GM06990 (cell line): Measurements from ENCODE around the gene ZBTB34.

Experiments
- DNase-seq: peaks from one replicate; pipeline ENCODE4 v3.0.0-alpha.2; 2011; ENCODE audit not compliant: insufficient read length; ENCODE audit errors: extremely low read depth
- H3K27me3 ChIP-seq: replicated peaks from 2 replicates; pipeline ENCODE4 v1.6.0; 2011; ENCODE audit warnings: low read length; ENCODE audit not compliant: control insufficient read depth, insufficient read depth
- H3K36me3 ChIP-seq: 2 replicates; pipeline ENCODE4 v1.5.1; 2011; ENCODE audit warnings: low read length; ENCODE audit not compliant: control insufficient read depth, insufficient read depth
- H3K4me3 ChIP-seq: replicated peaks from 2 replicates; pipeline ENCODE4 v1.5.1; 2011; ENCODE audit warnings: low read depth, mild to moderate bottlenecking, control low read depth, low read length
- TF ChIP-seq, protein P1 (sequence below): IDR thresholded peaks from 2 replicates; pipeline ENCODE4 v1.5.1; 2011; ENCODE audit warnings: low read length, control low read depth, mild to moderate bottlenecking, inconsistent platforms; ENCODE audit not compliant: insufficient read depth, poor library complexity, severe bottlenecking

The ZBTB34 gene

DNA sequence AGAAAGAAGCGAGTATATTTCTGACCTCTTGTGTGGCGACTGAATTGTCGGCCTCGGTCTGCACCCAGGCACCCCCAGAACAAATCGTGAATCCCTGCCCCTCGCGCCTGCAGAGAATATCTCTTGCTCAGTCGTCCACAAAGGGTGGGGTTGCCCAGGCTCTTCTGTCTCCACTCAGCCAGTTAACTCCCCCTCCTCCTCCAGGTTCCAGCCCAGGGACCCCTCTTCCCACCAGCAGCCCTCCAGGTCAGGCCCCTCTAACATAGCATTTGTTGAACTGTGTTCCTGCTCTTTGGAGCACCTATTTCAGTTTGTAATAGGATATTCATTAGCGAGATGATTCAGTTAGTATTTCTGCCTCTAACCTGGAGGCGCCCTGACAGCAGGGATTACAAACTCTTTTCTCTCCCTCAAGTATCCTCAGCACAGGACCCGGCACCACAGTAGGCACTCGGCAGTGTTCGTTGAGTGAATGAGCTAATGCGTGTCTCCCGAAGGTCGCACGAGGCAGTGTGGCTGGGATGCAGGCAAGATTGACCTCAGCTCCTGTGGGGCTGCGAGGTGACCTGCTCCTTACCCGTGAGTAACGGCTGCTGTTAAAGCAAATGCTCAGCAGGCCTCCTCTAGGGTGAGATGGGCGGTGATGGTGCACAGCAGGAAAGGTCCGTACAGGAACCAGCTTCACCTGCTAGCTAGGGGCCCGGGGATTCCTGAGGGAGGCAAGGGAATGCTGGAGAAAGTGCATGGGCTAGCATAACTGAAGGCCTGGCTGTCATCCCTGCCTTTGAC, 25.8 kb downstream of the ZBTB34 start:
- DNase-seq: no peak
- TF ChIP-seq, protein P1, sequence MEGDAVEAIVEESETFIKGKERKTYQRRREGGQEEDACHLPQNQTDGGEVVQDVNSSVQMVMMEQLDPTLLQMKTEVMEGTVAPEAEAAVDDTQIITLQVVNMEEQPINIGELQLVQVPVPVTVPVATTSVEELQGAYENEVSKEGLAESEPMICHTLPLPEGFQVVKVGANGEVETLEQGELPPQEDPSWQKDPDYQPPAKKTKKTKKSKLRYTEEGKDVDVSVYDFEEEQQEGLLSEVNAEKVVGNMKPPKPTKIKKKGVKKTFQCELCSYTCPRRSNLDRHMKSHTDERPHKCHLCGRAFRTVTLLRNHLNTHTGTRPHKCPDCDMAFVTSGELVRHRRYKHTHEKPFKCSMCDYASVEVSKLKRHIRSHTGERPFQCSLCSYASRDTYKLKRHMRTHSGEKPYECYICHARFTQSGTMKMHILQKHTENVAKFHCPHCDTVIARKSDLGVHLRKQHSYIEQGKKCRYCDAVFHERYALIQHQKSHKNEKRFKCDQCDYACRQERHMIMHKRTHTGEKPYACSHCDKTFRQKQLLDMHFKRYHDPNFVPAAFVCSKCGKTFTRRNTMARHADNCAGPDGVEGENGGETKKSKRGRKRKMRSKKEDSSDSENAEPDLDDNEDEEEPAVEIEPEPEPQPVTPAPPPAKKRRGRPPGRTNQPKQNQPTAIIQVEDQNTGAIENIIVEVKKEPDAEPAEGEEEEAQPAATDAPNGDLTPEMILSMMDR: no peak
- H3K4me3 ChIP-seq: no peak overlapping the region
- H3K36me3 ChIP-seq: peaks cover 1% of the 10 kb centered on the region; the same call in 1 of the 2 replicates
- H3K27me3 ChIP-seq: no peaks in the 10 kb centered on the region

DNA sequence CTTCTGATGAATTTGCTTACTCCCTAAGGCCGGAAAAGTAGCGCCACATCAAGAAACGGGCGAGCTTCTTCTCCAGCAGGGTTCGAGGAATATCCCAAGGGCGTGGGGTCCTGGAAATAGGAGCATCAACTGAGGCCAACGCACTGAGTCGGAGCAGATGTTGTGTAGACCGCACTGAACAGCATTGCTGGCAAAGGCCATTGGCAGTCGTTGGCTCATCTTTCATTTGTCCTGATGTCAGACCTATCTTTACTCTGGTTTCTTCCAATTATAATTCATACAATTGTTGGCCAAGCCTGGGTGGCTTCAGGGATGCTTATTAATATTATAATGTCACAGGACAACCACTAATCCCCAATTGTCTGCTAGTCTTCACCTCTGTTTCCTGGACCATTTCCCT, 26.5 kb downstream of the ZBTB34 start:
- no peaks in the 10 kb centered on the region for H3K27me3 ChIP-seq
- peaks cover 1% of the 10 kb centered on the region; the same call in 1 of the 2 replicates for H3K36me3 ChIP-seq
- TF ChIP-seq, protein P1: no peak
- no peak for DNase-seq
- no peak overlapping the region for H3K4me3 ChIP-seq

DNA sequence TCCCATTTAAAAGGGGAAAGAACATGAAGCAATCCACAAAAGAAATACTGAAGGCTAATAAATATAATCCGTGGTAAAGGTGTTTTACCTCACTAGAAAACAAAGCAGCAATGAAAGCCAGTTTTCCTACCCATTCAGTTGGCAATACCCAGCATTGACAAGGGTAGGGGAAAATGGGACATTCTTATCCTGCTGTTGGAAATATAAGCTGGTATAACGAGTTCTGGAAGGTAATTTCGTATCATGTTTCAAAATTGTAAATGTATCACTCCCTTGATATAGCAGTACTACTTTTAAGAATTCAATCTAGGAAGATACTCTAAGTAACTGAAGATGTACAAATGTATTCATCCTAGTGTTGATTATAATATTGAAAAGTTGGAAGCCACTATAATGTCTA, 31.2 kb downstream of the ZBTB34 start:
- Histone ChIP-seq H3K36me3 (no peaks in the 10 kb centered on the region), H3K4me3 (no peak overlapping the region), H3K27me3 (no peaks in the 10 kb centered on the region)
- no peak for DNase-seq
- TF ChIP-seq, protein P1: no peak

DNA sequence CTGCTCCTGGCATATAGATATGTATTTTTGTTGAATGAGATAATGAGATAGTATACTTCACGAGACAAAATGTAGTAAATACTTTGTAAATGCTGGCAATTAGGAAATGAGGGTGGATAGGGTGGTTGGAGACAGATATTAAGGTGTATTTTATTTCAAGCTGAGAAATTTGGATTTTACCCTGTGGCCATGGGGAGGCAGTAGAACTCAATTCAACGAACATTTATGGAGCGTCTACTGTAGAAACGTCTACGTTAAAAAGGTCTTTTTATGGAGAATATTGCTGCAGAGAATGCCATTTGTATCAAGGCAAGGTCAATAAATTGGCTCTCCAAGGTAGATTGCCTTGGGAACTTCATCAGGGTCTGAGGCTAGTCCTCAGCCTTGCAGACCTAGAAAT, 32.6 kb downstream of the ZBTB34 start:
- Histone ChIP-seq H3K4me3 (no peak overlapping the region), H3K27me3 (no peaks in the 10 kb centered on the region), H3K36me3 (no peaks in the 10 kb centered on the region)
- DNase-seq: no peak
- TF ChIP-seq, protein P1: peak; percentile 39

DNA sequence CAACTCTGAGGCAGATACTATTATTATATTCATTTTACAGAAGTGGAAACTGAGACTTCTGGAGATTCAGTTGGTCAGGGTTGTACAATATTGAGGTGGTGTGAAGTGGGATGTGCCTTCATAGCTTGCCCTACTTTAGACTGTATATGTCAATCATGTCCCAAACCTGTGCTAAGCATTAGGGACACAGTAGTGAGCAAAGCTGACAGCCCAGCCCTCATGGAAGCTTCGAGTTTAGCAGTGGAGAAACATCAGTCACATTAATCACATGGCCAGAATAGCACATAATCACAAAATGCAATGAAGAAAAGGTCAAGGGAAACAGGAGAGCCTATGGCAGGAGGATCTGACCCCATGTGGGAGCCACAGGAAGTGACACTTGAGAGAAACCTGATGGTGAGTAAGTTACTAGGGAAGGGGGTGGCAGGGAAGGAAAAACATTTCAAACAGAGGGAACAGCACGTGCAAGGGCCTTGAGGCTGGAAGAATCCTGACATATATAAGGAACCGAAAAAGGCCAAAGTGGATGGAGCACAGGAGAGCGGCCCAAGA, 33.7 kb downstream of the ZBTB34 start:
- Histone ChIP-seq H3K36me3 (no peaks in the 10 kb centered on the region), H3K27me3 (no peaks in the 10 kb centered on the region), H3K4me3 (no peak overlapping the region)
- no peak for DNase-seq
- TF ChIP-seq, protein P1: no peak
